PC-3 (cell line): ENCODE measurements around the gene SRRD. TPM values are rescaled to one million over a fixed set of nuclear protein-coding genes. Genes with fewer than 3 reads are reported as not detected.

ENCODE experiments used
- ATAC-seq: fragments of 200-7000 bp; cut with Tn5 transposase; 2 replicates; pipeline ENCODE4 v1.9.1; 2020; ENCODE audit warnings: mild to moderate bottlenecking, moderate library complexity
- BruUV-seq: library from RNA; stranded (reverse); fragments of 400-500 nt; replicated peaks from 2 replicates; lab custom pipeline; 2021; lab: Mats Ljungman, UMichigan
- CTCF ChIA-PET: fragments of 300-600 bp; sonication (Branson Sonifier 250); formaldehyde crosslinking; loops from one replicate; lab custom pipeline; 2022; ENCODE audit warnings: antibody characterized with exemption; lab: Charles Lee
- POLR2A ChIA-PET: fragments of 300-600 bp; sonication (Branson Sonifier 250); formaldehyde crosslinking; loops from one replicate; lab custom pipeline; 2022; ENCODE audit warnings: antibody characterized with exemption; ENCODE audit not compliant: unreplicated experiment; lab: Charles Lee
- DNase-seq: peaks from one replicate; pipeline ENCODE4 v3.0.0-alpha.2; 2015
- H2AFZ ChIP-seq: fragments of 300-600 bp; sonication (generic); 2 replicates; pipeline ENCODE4 v1.6.0; 2016; ENCODE audit warnings: antibody characterized with exemption, low read length
- H3F3A ChIP-seq: fragments of 300-600 bp; sonication (generic); one replicate; pipeline ENCODE4 v1.6.0; 2017; ENCODE audit warnings: antibody characterized with exemption, low read length, control low read depth, mild to moderate bottlenecking; ENCODE audit not compliant: unreplicated experiment
- H3K27ac ChIP-seq: fragments of 300-600 bp; sonication (generic); 2 replicates; pipeline ENCODE4 v1.5.1; 2016; ENCODE audit warnings: mild to moderate bottlenecking, low read length
- H3K27me3 ChIP-seq: fragments of 300-600 bp; sonication (generic); 2 replicates; pipeline ENCODE4 v1.6.1; 2016; ENCODE audit warnings: low read length, mixed read lengths
- H3K36me3 ChIP-seq: fragments of 300-600 bp; sonication (generic); 2 replicates; pipeline ENCODE4 v1.6.1; 2016; ENCODE audit warnings: low read depth, mixed run types, low read length, mixed read lengths
- H3K4me1 ChIP-seq: fragments of 300-600 bp; sonication (generic); 2 replicates; pipeline ENCODE4 v1.5.1; 2016; ENCODE audit warnings: low read length; ENCODE audit not compliant: insufficient read depth
- H3K4me2 ChIP-seq: fragments of 300-600 bp; sonication (generic); 2 replicates; pipeline ENCODE4 v1.6.0; 2016; ENCODE audit warnings: low read length
- H3K4me3 ChIP-seq: fragments of 300-600 bp; sonication (generic); 2 replicates; pipeline ENCODE4 v1.5.1; 2016; ENCODE audit warnings: mild to moderate bottlenecking, low read length, mixed read lengths
- H3K79me2 ChIP-seq: fragments of 300-600 bp; sonication (generic); 2 replicates; pipeline ENCODE4 v1.6.1; 2017; ENCODE audit warnings: low read length, mixed read lengths
- H3K9ac ChIP-seq: fragments of 300-600 bp; sonication (generic); 2 replicates; pipeline ENCODE4 v1.6.0; 2016; ENCODE audit warnings: mild to moderate bottlenecking, low read length
- H3K9me2 ChIP-seq: fragments of 300-600 bp; sonication (generic); replicated peaks from 2 replicates; pipeline ENCODE4 v1.6.1; 2016; ENCODE audit warnings: mixed run types, low read length, mixed read lengths
- H3K9me3 ChIP-seq: fragments of 300-600 bp; sonication (generic); 2 replicates; pipeline ENCODE4 v1.6.1; 2016; ENCODE audit warnings: low read length, mixed read lengths
- H4K20me1 ChIP-seq: fragments of 300-600 bp; sonication (generic); 2 replicates; pipeline ENCODE4 v1.6.1; 2016; ENCODE audit warnings: low read length, mixed read lengths
- EZH2 ChIP-seq: fragments of 300-600 bp; sonication (generic); IDR thresholded peaks from one replicate; pipeline ENCODE4 v1.6.1; 2017; ENCODE audit warnings: antibody characterized with exemption, mild to moderate bottlenecking, low read length; ENCODE audit not compliant: unreplicated experiment
- EZH2phosphoT487 ChIP-seq: fragments of 300-600 bp; sonication (generic); IDR thresholded peaks from 2 replicates; pipeline ENCODE4 v1.6.1; 2018; ENCODE audit warnings: mild to moderate bottlenecking, antibody characterized with exemption, low read length, borderline replicate concordance
- intact Hi-C: fragments of 100-400 bp; cut with micrococcal nuclease; formaldehyde crosslinking; loops from 2 replicates; pipeline ENCODE4 v1.9.0; 2023
- total RNA-seq: library from RNA; depleted of rRNA; stranded (reverse); fragments of >200 nt; gene quantifications from 2 replicates; pipeline ENCODE4 v1.2.3, GENCODE V29; 2014
- TF ChIP-seq, protein P1 (sequence below): fragments of 300-600 bp; sonication (generic); conservative IDR thresholded peaks from 2 replicates; pipeline ENCODE4 v1.5.1; 2017; ENCODE audit warnings: antibody characterized with exemption, low read depth, mild to moderate bottlenecking, low read length

SRRD gene
- total RNA-seq, 1 experiment from 2014 or later, result 17.6 TPM

DNA sequence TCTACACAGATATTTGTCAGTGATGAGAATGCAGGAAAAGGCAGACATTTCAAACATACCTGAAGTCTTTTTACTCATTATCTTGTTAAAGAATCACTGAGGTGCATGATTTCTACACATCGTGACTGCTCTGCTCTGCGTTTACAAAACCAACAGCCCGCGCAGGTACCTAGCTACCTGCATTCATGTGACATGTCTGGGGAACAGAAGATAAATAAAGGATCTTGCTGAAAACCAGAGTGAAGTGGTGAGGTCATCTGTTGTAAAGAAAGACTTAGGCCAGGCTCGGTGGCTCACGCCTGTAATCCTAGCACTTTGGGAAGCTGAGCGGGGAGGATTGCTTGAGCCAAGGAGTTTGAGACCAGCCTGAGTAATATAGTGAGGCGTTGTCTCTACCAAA lies 38.9 kb upstream of the SRRD start:
- no peaks in the 10 kb centered on the region for H3K9me3 ChIP-seq
- H3K4me2 ChIP-seq, result no peak overlapping the region
- ChIA-PET CTCF (interaction anchor here (0.5 kb wide), 1 partner anchor 1262 kb away, joined by 11 read pairs; no protein-coding TSS in a partner anchor), POLR2A (no interaction called here)
- no peaks in the 10 kb centered on the region for H4K20me1 ChIP-seq
- intact Hi-C loops, result no loop called here
- H3K4me1 ChIP-seq, result no peaks in the 10 kb centered on the region
- DNase-seq (no peak), ATAC-seq (no peak)
- BruUV-seq, result no TSS peak
- TF ChIP-seq, protein P1, sequence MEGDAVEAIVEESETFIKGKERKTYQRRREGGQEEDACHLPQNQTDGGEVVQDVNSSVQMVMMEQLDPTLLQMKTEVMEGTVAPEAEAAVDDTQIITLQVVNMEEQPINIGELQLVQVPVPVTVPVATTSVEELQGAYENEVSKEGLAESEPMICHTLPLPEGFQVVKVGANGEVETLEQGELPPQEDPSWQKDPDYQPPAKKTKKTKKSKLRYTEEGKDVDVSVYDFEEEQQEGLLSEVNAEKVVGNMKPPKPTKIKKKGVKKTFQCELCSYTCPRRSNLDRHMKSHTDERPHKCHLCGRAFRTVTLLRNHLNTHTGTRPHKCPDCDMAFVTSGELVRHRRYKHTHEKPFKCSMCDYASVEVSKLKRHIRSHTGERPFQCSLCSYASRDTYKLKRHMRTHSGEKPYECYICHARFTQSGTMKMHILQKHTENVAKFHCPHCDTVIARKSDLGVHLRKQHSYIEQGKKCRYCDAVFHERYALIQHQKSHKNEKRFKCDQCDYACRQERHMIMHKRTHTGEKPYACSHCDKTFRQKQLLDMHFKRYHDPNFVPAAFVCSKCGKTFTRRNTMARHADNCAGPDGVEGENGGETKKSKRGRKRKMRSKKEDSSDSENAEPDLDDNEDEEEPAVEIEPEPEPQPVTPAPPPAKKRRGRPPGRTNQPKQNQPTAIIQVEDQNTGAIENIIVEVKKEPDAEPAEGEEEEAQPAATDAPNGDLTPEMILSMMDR, result no peak
- TF ChIP-seq EZH2 (no peak), EZH2phosphoT487 (no peak)
- no peaks in the 10 kb centered on the region for H3F3A ChIP-seq
- H3K36me3 ChIP-seq, result no peaks in the 10 kb centered on the region
- no peaks in the 10 kb centered on the region for H3K27me3 ChIP-seq
- no peaks in the 10 kb centered on the region for H3K79me2 ChIP-seq
- no peaks in the 10 kb centered on the region for H3K9me2 ChIP-seq
- H2AFZ ChIP-seq, result no peak overlapping the region
- no peak overlapping the region for H3K9ac ChIP-seq
- no peak overlapping the region for H3K4me3 ChIP-seq
- H3K27ac ChIP-seq, result no peak overlapping the region

DNA sequence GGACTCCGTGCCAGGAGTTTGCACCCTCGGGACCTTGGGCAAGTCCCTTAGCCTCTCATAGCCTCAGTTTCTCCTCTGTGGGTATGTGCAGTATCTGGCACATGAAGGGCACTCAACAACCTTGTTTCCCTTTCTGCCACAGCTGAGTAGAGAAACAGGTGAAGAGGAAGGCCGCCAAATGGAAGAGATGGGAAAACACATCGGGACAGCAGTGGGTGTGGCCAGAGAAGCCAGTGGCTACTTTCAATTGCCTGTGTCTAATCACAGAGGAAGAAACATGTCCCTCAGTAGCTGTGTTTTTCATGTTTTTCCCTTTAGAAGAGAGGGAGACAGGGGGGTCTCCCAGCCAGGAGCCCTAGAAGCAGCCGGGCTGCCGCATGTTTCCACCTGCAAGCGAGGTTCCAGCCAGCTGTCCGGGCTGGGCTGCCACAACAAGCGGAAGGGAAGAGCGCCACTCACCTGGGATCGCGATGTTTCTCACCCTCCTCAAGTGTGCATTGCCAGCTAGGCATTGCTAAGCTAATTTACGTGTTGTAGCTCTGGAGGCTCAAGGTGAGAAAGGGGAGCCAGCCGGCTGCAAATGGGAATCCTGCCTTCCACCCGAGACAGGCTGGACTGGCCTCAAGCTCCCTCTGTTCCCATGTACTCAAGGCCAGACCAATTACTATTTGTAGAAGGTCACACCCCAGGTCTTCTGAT lies 38.0 kb upstream of the SRRD start:
- H3K27me3 ChIP-seq, result no peaks in the 10 kb centered on the region
- ChIA-PET CTCF (no interaction called here), POLR2A (no interaction called here)
- no peaks in the 10 kb centered on the region for H3K36me3 ChIP-seq
- no peaks in the 10 kb centered on the region for H3K79me2 ChIP-seq
- intact Hi-C loops, result no loop called here
- no peak overlapping the region for H3K4me3 ChIP-seq
- ATAC-seq, result no peak
- TF ChIP-seq, protein P1, result no peak
- no peak for TF ChIP-seq EZH2
- no peak for TF ChIP-seq EZH2phosphoT487
- H3K9ac ChIP-seq, result no peak overlapping the region
- no peak overlapping the region for H3K4me2 ChIP-seq
- no peaks in the 10 kb centered on the region for H3K9me3 ChIP-seq
- H3K27ac ChIP-seq, result no peak overlapping the region
- H2AFZ ChIP-seq, result no peak overlapping the region
- H4K20me1 ChIP-seq, result no peaks in the 10 kb centered on the region
- no peaks in the 10 kb centered on the region for H3K4me1 ChIP-seq
- H3F3A ChIP-seq, result no peaks in the 10 kb centered on the region
- no TSS peak for BruUV-seq
- H3K9me2 ChIP-seq, result no peaks in the 10 kb centered on the region
- DNase-seq, result no peak

DNA sequence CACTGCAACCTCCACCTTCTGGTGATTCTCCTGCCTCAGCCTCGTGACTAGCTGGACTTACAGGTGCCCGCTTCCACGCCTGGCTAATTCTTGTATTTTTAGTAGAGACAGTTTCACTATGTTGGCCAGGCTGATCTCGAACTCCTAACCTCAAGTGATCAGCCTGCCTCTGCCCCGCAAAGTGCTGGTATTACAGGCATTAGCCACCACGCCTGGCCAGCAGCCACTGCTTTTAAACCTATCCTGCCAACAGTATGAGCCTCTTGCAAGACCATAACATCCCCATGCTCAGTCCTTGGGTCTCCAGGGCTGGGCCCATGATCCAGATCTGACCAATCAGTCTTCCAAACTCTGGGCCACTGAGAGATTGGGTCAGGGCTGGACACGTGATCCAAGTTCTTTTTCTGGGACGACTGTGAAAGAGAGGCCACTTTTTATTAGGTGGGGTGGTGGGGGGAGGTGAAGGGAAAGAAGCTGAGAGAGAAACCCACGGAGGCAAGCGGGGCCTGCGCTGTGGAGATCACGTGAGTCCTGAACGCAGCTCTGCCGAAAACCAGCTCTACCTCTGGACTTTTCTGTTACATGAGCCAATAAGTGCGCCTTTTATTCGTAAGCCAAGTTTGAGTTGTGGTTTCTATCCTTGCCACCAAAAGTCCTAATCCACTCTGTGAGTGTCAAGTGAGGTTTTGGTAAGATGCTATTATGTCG lies 36.7 kb upstream of the SRRD start:
- H3K9me2 ChIP-seq, result no peaks in the 10 kb centered on the region
- ChIA-PET CTCF (interaction anchor here (0.6 kb wide), 1 partner anchor 107 kb away, joined by 10 read pairs; no protein-coding TSS in a partner anchor), POLR2A (no interaction called here)
- BruUV-seq, result no TSS peak
- H2AFZ ChIP-seq, result no peak overlapping the region
- no peaks in the 10 kb centered on the region for H3K9me3 ChIP-seq
- TF ChIP-seq EZH2 (no peak), EZH2phosphoT487 (no peak)
- TF ChIP-seq, protein P1, result no peak
- H3K27me3 ChIP-seq, result no peaks in the 10 kb centered on the region
- no peaks in the 10 kb centered on the region for H3K36me3 ChIP-seq
- H4K20me1 ChIP-seq, result no peaks in the 10 kb centered on the region
- no peak overlapping the region for H3K27ac ChIP-seq
- no peak overlapping the region for H3K4me3 ChIP-seq
- no peak overlapping the region for H3K4me2 ChIP-seq
- H3K79me2 ChIP-seq, result no peaks in the 10 kb centered on the region
- no peaks in the 10 kb centered on the region for H3K4me1 ChIP-seq
- intact Hi-C loops, result no loop called here
- no peak for ATAC-seq
- H3K9ac ChIP-seq, result no peak overlapping the region
- no peak for DNase-seq
- H3F3A ChIP-seq, result no peaks in the 10 kb centered on the region
